ENCODE results near the gene EXOSC2. TPM values are rescaled to one million over a fixed set of nuclear protein-coding genes. Genes with fewer than 3 reads are reported as not detected.

Gene EXOSC2
- total RNA-seq, 2 donors from 2014 or later = 47.8 to 74.0 TPM

DNA sequence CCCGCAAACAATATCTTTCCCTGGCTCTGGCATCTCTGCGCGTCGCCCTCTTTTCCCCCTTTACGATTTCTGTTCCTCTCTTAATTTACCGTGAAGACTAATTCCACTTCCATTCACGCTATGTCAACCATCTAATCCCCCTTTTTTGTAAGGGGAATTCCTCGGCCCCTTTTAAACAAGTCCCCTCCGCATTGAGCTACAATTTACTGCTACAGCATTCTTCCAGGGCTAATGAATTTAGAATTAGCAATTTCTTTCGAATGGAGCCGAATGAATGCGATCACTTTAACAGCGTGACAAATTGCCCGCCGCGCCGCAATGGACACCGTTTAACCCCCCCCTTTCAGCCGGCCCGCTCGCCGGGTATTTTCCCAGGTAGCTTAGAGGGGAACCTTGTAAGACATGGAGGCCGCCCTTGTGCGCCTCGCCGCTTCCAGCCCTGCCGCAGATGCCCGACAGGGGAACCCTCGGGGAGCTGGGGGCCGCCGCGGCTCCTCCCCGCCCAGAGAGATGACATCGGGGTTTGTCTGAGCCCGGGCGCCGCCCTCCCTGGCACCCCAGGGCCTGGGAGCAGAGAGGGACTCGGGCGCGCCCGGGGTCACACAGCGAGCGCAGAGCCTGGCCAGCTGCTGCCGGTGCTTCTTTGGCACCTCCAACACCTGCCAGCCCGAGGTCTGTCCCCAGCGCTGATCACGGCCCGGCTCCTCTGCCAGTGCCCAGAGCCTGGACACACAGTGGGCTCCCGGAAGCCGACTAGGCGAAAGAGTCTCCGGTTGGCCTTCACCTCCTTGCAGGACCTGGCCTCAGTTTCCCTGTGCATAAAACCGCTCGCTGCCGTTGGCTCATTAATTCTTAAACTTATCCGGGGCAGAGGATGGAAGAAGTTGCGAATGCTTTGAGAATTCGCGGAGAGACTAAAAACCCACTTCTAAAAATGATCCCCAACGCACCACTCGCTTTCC lies 27.9 kb upstream of the EXOSC2 start:
- Mint-ChIP-seq H3K9me3 (no peaks in the 10 kb centered on the region), H3K36me3 (ENCODE audit: low read depth) (no peaks in the 10 kb centered on the region), H3K4me3 (peak overlapping the region; percentile 26), H3K27me3 (ENCODE audit: insufficient read depth) (peaks cover 99% of the 10 kb centered on the region), H3K4me1 (peaks cover 6% of the 10 kb centered on the region), H3K27ac (no peak overlapping the region)
- WGBS, 2 experiments (ENCODE audit: insufficient coverage in 1 of 2, insufficient read length in 1 of 2) = 3 to 5% methylated on average over 31 to 61 of the region's 61 CpGs
- H3K4me1 ChIP-seq (ENCODE audit: control insufficient read depth, insufficient read depth, low read length) = no peaks in the 10 kb centered on the region
- TF ChIP-seq, protein P1, sequence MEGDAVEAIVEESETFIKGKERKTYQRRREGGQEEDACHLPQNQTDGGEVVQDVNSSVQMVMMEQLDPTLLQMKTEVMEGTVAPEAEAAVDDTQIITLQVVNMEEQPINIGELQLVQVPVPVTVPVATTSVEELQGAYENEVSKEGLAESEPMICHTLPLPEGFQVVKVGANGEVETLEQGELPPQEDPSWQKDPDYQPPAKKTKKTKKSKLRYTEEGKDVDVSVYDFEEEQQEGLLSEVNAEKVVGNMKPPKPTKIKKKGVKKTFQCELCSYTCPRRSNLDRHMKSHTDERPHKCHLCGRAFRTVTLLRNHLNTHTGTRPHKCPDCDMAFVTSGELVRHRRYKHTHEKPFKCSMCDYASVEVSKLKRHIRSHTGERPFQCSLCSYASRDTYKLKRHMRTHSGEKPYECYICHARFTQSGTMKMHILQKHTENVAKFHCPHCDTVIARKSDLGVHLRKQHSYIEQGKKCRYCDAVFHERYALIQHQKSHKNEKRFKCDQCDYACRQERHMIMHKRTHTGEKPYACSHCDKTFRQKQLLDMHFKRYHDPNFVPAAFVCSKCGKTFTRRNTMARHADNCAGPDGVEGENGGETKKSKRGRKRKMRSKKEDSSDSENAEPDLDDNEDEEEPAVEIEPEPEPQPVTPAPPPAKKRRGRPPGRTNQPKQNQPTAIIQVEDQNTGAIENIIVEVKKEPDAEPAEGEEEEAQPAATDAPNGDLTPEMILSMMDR (conservative IDR thresholded peaks at IDR 0.05) = peak; percentile 30
- no peak overlapping the region for H3K4me3 ChIP-seq (ENCODE audit: low read length)
- H3K9me3 ChIP-seq (ENCODE audit: control insufficient read depth, low read length) = no peaks in the 10 kb centered on the region
- no peak overlapping the region for H3K9ac ChIP-seq (ENCODE audit: extremely low read depth, low read length, poor library complexity, severe bottlenecking)
- DNase-seq = peak; percentile 79
- peaks cover 93% of the 10 kb centered on the region for H3K27me3 ChIP-seq (ENCODE audit: control insufficient read depth, insufficient read depth, low read length, poor library complexity, severe bottlenecking)
- no peak overlapping the region for H3K27ac ChIP-seq (ENCODE audit: low read depth, low read length)
- H3K36me3 ChIP-seq (ENCODE audit: control insufficient read depth, insufficient read depth, low read length) = no peaks in the 10 kb centered on the region

DNA sequence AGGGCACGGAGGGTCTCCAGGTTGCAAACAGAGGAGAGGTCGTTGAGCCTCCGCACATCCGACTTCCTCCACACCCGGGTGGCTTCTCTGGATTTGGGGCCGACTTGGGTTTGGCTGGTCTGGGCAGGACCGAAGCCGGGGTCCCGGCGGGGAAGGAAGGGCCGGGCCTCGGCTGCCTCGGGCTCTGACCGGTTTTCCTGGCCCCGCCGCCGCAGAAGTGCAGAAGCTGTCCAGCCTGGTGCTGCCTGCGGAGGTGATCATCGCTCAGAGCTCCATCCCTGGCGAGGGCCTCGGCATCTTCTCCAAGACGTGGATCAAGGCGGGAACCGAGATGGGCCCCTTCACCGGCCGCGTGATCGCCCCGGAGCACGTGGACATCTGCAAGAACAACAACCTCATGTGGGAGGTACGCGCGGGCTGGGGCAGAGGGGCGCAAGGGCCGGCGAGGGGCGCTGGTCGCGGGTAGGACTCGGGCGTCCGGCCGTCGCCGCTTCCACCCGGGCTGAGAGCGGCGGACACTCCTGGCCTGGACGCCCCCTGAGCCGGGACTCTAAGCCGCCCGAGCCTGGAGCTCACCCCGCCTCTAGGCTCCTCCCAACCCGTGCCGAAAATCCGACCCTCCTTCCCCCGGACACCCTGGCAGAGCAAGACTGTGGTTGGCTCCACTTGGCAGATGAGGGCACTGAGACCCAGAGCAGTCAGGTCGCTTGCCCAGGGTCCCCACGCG lies 27.0 kb upstream of the EXOSC2 start:
- no peak overlapping the region for H3K27ac Mint-ChIP-seq
- H3K9me3 ChIP-seq (ENCODE audit: control insufficient read depth, low read length) = no peaks in the 10 kb centered on the region
- TF ChIP-seq, protein P1 (conservative IDR thresholded peaks at IDR 0.05) = no peak
- H3K4me3 Mint-ChIP-seq = no peak overlapping the region
- no peaks in the 10 kb centered on the region for H3K9me3 Mint-ChIP-seq
- H3K9ac ChIP-seq (ENCODE audit: extremely low read depth, low read length, poor library complexity, severe bottlenecking) = no peak overlapping the region
- peaks cover 98% of the 10 kb centered on the region for H3K27me3 Mint-ChIP-seq (ENCODE audit: insufficient read depth)
- no peaks in the 10 kb centered on the region for H3K4me1 ChIP-seq (ENCODE audit: control insufficient read depth, insufficient read depth, low read length)
- H3K36me3 Mint-ChIP-seq (ENCODE audit: low read depth) = no peaks in the 10 kb centered on the region
- H3K36me3 ChIP-seq (ENCODE audit: control insufficient read depth, insufficient read depth, low read length) = no peaks in the 10 kb centered on the region
- H3K4me1 Mint-ChIP-seq = peaks cover 6% of the 10 kb centered on the region
- WGBS, 2 experiments (ENCODE audit: insufficient coverage in 1 of 2, insufficient read length in 1 of 2) = 7 to 10% methylated on average over 33 to 60 of the region's 60 CpGs
- peaks cover 93% of the 10 kb centered on the region for H3K27me3 ChIP-seq (ENCODE audit: control insufficient read depth, insufficient read depth, low read length, poor library complexity, severe bottlenecking)
- peak; percentile 71 for DNase-seq
- no peak overlapping the region for H3K27ac ChIP-seq (ENCODE audit: low read depth, low read length)
- H3K4me3 ChIP-seq (ENCODE audit: low read length) = no peak overlapping the region

- no peak for DNase-seq
- H3K4me1 ChIP-seq (ENCODE audit: control insufficient read depth, insufficient read depth, low read length) = no peaks in the 10 kb centered on the region
- H3K36me3 ChIP-seq (ENCODE audit: control insufficient read depth, insufficient read depth, low read length) = no peaks in the 10 kb centered on the region
- H3K9ac ChIP-seq (ENCODE audit: extremely low read depth, low read length, poor library complexity, severe bottlenecking) = no peak overlapping the region
- no peaks in the 10 kb centered on the region for H3K36me3 Mint-ChIP-seq (ENCODE audit: low read depth)
- peaks cover 6% of the 10 kb centered on the region for H3K4me1 Mint-ChIP-seq
- H3K27ac Mint-ChIP-seq = no peak overlapping the region
- no peak overlapping the region for H3K27ac ChIP-seq (ENCODE audit: low read depth, low read length)
- no peak overlapping the region for H3K4me3 Mint-ChIP-seq
- TF ChIP-seq, protein P1 (conservative IDR thresholded peaks at IDR 0.05) = no peak
- no peak overlapping the region for H3K4me3 ChIP-seq (ENCODE audit: low read length)
- H3K9me3 ChIP-seq (ENCODE audit: control insufficient read depth, low read length) = no peaks in the 10 kb centered on the region
- WGBS, 2 experiments (ENCODE audit: insufficient coverage in 1 of 2, insufficient read length in 1 of 2) = 31 to 60% methylated on average over 3 to 4 of the region's 4 CpGs
- H3K9me3 Mint-ChIP-seq = no peaks in the 10 kb centered on the region
- peaks cover 92% of the 10 kb centered on the region for H3K27me3 ChIP-seq (ENCODE audit: control insufficient read depth, insufficient read depth, low read length, poor library complexity, severe bottlenecking)
- H3K27me3 Mint-ChIP-seq (ENCODE audit: insufficient read depth) = peaks cover 98% of the 10 kb centered on the region
Measured at GRCh38 chr9:130667120-130667435, 26.5 kb upstream of the EXOSC2 start.
